HepG2 (cell line): ENCODE results near the gene EFCAB14.

Experiments used
- EP300 ChIP-seq, 3 experiments: sonication (generic) in 1 of 3; formaldehyde crosslinking in 1 of 3; IDR thresholded peaks; 2 replicates each; pipeline versions ENCODE4 v1.5.1 to v1.6.1; 2011 to 2020; ENCODE audit warnings: low read depth in 2 of 3, low read length in 2 of 3, borderline replicate concordance in 1 of 3, improper control_type of control experiment in 1 of 3, mild to moderate bottlenecking in 1 of 3, missing genetic modification reagents in 1 of 3, moderate library complexity in 1 of 3
- HMG20B ChIP-seq: conservative IDR thresholded peaks from 2 replicates; pipeline ENCODE4 v1.6.1; 2016; ENCODE audit warnings: missing genetic modification reagents, missing compliant biosample characterization
- HNRNPL ChIP-seq: fragments of 200-400 bp; formaldehyde crosslinking; IDR thresholded peaks from 2 replicates; pipeline ENCODE4 v1.6.1; 2017; ENCODE audit warnings: mild to moderate bottlenecking, low read depth, low read length
- HOXA7 ChIP-seq: sonication (generic); formaldehyde crosslinking; IDR thresholded peaks from 2 replicates; pipeline ENCODE4 v1.8.1; 2022; ENCODE audit warnings: mild to moderate bottlenecking, missing genetic modification reagents, moderate library complexity
- ISL2 ChIP-seq: sonication (generic); formaldehyde crosslinking; IDR thresholded peaks from 2 replicates; pipeline ENCODE4 v1.5.0; 2020; ENCODE audit warnings: missing genetic modification reagents
- TF ChIP-seq, protein P1 (sequence below): sonication (generic); formaldehyde crosslinking; IDR thresholded peaks from 2 replicates; pipeline ENCODE4 v1.8.1; 2022; ENCODE audit warnings: low read depth, mild to moderate bottlenecking, missing genetic modification reagents
- TF ChIP-seq, protein P2 (sequence below): sonication (generic); formaldehyde crosslinking; IDR thresholded peaks from 2 replicates; pipeline ENCODE4 v1.4.0; 2020; ENCODE audit warnings: missing genetic modification reagents, borderline replicate concordance

DNA sequence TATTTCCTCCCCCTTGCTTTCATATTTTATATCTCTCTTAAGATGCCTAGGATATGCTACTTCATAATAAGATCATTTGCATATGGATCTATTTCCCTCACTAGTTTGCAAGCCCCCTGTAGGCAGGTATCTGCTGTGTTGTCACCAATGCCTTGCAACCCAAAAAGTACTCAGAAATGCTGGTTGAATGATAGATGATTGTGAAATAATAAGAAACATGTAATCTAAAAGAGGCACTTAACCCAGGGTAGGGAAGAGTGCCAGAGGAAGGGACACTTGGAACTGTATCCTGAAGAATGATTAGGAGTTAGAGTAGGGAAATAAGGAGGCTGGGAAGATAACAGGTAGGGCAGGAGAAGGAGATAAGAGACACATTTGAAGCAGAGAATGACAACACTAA is 63.1 kb downstream of the EFCAB14 start:
- TF ChIP-seq HMG20B (CRISPR knock-in tag) (no peak), ISL2 (CRISPR knock-in tag) (no peak), EP300 (IDR thresholded peaks at IDR 0.05; ENCODE audit: low read depth in 2 of 2, low read length in 2 of 2) (no peak), EP300 (CRISPR knock-in tag; IDR thresholded peaks at IDR 0.05; ENCODE audit: borderline replicate concordance) (no peak), HOXA7 (no peak), HNRNPL (no peak)
- TF ChIP-seq, protein P1, sequence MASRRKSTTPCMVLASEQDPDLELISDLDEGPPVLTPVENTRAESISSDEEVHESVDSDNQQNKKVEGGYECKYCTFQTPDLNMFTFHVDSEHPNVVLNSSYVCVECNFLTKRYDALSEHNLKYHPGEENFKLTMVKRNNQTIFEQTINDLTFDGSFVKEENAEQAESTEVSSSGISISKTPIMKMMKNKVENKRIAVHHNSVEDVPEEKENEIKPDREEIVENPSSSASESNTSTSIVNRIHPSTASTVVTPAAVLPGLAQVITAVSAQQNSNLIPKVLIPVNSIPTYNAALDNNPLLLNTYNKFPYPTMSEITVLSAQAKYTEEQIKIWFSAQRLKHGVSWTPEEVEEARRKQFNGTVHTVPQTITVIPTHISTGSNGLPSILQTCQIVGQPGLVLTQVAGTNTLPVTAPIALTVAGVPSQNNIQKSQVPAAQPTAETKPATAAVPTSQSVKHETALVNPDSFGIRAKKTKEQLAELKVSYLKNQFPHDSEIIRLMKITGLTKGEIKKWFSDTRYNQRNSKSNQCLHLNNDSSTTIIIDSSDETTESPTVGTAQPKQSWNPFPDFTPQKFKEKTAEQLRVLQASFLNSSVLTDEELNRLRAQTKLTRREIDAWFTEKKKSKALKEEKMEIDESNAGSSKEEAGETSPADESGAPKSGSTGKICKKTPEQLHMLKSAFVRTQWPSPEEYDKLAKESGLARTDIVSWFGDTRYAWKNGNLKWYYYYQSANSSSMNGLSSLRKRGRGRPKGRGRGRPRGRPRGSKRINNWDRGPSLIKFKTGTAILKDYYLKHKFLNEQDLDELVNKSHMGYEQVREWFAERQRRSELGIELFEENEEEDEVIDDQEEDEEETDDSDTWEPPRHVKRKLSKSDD (CRISPR knock-in tag): no peak
- TF ChIP-seq, protein P2, sequence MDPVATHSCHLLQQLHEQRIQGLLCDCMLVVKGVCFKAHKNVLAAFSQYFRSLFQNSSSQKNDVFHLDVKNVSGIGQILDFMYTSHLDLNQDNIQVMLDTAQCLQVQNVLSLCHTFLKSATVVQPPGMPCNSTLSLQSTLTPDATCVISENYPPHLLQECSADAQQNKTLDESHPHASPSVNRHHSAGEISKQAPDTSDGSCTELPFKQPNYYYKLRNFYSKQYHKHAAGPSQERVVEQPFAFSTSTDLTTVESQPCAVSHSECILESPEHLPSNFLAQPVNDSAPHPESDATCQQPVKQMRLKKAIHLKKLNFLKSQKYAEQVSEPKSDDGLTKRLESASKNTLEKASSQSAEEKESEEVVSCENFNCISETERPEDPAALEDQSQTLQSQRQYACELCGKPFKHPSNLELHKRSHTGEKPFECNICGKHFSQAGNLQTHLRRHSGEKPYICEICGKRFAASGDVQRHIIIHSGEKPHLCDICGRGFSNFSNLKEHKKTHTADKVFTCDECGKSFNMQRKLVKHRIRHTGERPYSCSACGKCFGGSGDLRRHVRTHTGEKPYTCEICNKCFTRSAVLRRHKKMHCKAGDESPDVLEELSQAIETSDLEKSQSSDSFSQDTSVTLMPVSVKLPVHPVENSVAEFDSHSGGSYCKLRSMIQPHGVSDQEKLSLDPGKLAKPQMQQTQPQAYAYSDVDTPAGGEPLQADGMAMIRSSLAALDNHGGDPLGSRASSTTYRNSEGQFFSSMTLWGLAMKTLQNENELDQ (CRISPR knock-in tag): no peak
